A549 treated with AZD9567 at 1 μM for 4 hours (cell line): ENCODE data around the gene FRRS1. TPM values are rescaled to one million over a fixed set of nuclear protein-coding genes. Genes with fewer than 3 reads are reported as not detected.

ENCODE experiments used
- total RNA-seq: library from RNA; stranded (reverse); fragments of 200-300 nt; extraction: Qiagen RNA extraction; gene quantifications from 5 replicates; pipeline ENCODE4 v1.2.3, GENCODE V29; 2022; ENCODE audit not compliant: insufficient read depth

The FRRS1 gene, protein sequence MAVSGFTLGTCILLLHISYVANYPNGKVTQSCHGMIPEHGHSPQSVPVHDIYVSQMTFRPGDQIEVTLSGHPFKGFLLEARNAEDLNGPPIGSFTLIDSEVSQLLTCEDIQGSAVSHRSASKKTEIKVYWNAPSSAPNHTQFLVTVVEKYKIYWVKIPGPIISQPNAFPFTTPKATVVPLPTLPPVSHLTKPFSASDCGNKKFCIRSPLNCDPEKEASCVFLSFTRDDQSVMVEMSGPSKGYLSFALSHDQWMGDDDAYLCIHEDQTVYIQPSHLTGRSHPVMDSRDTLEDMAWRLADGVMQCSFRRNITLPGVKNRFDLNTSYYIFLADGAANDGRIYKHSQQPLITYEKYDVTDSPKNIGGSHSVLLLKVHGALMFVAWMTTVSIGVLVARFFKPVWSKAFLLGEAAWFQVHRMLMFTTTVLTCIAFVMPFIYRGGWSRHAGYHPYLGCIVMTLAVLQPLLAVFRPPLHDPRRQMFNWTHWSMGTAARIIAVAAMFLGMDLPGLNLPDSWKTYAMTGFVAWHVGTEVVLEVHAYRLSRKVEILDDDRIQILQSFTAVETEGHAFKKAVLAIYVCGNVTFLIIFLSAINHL
- 1.5 to 9.3 TPM (median 1.7 TPM) in 5 replicates for total RNA-seq

DNA sequence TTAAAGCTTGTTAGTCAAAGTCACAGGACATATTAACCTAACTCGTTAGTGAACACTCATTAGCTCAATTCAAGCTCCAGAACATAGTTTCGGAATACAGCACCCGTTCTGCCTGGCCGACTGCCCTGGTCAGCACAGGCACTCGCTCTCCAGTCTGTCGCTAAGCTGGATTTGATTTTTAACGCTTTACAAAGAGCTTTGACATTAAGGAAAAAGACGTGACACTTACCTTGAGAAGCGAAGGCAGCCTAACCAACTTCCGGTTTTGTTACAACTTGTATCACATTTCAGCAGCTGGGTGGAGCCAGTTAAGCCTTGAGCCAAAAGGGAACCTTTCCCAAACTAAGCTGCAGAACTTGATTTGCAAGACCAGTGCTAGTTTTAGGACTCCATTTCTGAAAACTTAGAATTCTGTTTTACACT is at the start of gene FRRS1:
TSS of gene FRRS1 (minus strand) at position 258 of the 423 bp plus-strand sequence. CDS start 17,867 bp downstream, outside the sequence.

Other genes with a start within 250 kb of the FRRS1 start
- 0.15 to 0.23 TPM (median 0.20 TPM) in 4 of 5 replicates, not detected in the other for gene PALMD, start 120.5 kb downstream of the FRRS1 start, total RNA-seq
- 2.5 to 3.6 TPM (median 3.5 TPM) in 5 replicates for gene AGL, start 83.7 kb upstream of the FRRS1 start, total RNA-seq
- gene SLC35A3, start 203.4 kb upstream of the FRRS1 start, total RNA-seq = 4.7 to 11.4 TPM (median 10.9 TPM) in 5 replicates